Endothelial cell (in vitro differentiated cells): ENCODE results near the gene IGFN1. TPM values are rescaled to one million over a fixed set of nuclear protein-coding genes. Genes with fewer than 3 reads are reported as not detected.
A peak's percentile ranks its signal among the peaks of the same experiment; 100 is the strongest.

Source experiments
- DNase-seq: peaks from one replicate; pipeline ENCODE4 v3.0.0; 2021; ENCODE audit warnings: low spot score
- H3K27ac Mint-ChIP-seq: one replicate; pipeline ENCODE4 v1.8.0; 2021; ENCODE audit warnings: mixed read lengths, inconsistent platforms; ENCODE audit not compliant: unreplicated experiment
- H3K27me3 Mint-ChIP-seq: one replicate; pipeline ENCODE4 v1.8.0; 2021; ENCODE audit warnings: mild to moderate bottlenecking, moderate library complexity, mixed read lengths, inconsistent platforms; ENCODE audit not compliant: unreplicated experiment
- H3K36me3 Mint-ChIP-seq: one replicate; pipeline ENCODE4 v1.8.0; 2021; ENCODE audit warnings: mild to moderate bottlenecking, low read depth, mixed read lengths, inconsistent platforms; ENCODE audit not compliant: unreplicated experiment
- H3K4me1 Mint-ChIP-seq: one replicate; pipeline ENCODE4 v1.8.0; 2021; ENCODE audit warnings: mild to moderate bottlenecking, mixed read lengths, inconsistent platforms; ENCODE audit not compliant: unreplicated experiment
- H3K4me3 Mint-ChIP-seq: one replicate; pipeline ENCODE4 v1.8.0; 2021; ENCODE audit warnings: mild to moderate bottlenecking, mixed read lengths, inconsistent platforms; ENCODE audit not compliant: unreplicated experiment
- H3K9me3 Mint-ChIP-seq: one replicate; pipeline ENCODE4 v1.8.0; 2021; ENCODE audit warnings: mixed read lengths, inconsistent platforms; ENCODE audit not compliant: unreplicated experiment
- CTCF ChIP-seq: fragments of 200-600 bp; sonication (generic); IDR thresholded peaks from one replicate; pipeline ENCODE4 v1.5.0; 2021; ENCODE audit warnings: antibody characterized with exemption; ENCODE audit not compliant: unreplicated experiment
- total RNA-seq: library from RNA; stranded (reverse); fragmentation: NEBNext Ultra II Directional; extraction: Animal tissue kit (Norgen Biotek cat#: 25700); gene quantifications from one replicate; pipeline ENCODE4 v1.2.1, GENCODE V29; 2021; ENCODE audit not compliant: unreplicated experiment

The IGFN1 gene
- total RNA-seq, 1 donor from 2014 or later: not detected

- DNase-seq: peak; percentile 66
- Mint-ChIP-seq H3K4me3 (peak overlapping the region; percentile 84), H3K9me3 (no peaks in the 10 kb centered on the region), H3K27me3 (peaks cover 6% of the 10 kb centered on the region), H3K4me1 (peaks cover 7% of the 10 kb centered on the region), H3K36me3 (no peaks in the 10 kb centered on the region), H3K27ac (no peak overlapping the region)
- peak; percentile 64 for TF ChIP-seq CTCF
Observed at GRCh38 chr1:201171063-201172036, 19.3 kb upstream of the IGFN1 start.

GRCh38 chr1:201172326-201172725, 18.3 kb upstream of the IGFN1 start:
- TF ChIP-seq CTCF: no peak
- Mint-ChIP-seq H3K36me3 (no peaks in the 10 kb centered on the region), H3K4me3 (no peak overlapping the region), H3K27me3 (peaks cover 6% of the 10 kb centered on the region), H3K27ac (no peak overlapping the region), H3K9me3 (no peaks in the 10 kb centered on the region), H3K4me1 (peaks cover 7% of the 10 kb centered on the region)
- no peak for DNase-seq

GRCh38 chr1:201172999-201173610, 17.5 kb upstream of the IGFN1 start:
- no peak for DNase-seq
- H3K4me3 Mint-ChIP-seq: no peak overlapping the region
- H3K4me1 Mint-ChIP-seq: peaks cover 7% of the 10 kb centered on the region
- H3K27me3 Mint-ChIP-seq: peaks cover 8% of the 10 kb centered on the region
- no peak for TF ChIP-seq CTCF
- no peak overlapping the region for H3K27ac Mint-ChIP-seq
- H3K9me3 Mint-ChIP-seq: no peaks in the 10 kb centered on the region
- no peaks in the 10 kb centered on the region for H3K36me3 Mint-ChIP-seq

- H3K4me3 Mint-ChIP-seq: no peak overlapping the region
Observed at GRCh38 chr1:201173736-201174135, 16.9 kb upstream of the IGFN1 start.

More at GRCh38 chr1:201173736-201174135, 16.9 kb upstream of the IGFN1 start:
- no peaks in the 10 kb centered on the region for H3K9me3 Mint-ChIP-seq
- peaks cover 7% of the 10 kb centered on the region for H3K4me1 Mint-ChIP-seq
- no peak overlapping the region for H3K27ac Mint-ChIP-seq
- H3K27me3 Mint-ChIP-seq: peaks cover 8% of the 10 kb centered on the region
- no peak for DNase-seq
- no peaks in the 10 kb centered on the region for H3K36me3 Mint-ChIP-seq
- TF ChIP-seq CTCF: no peak
